Mesothelial cell of epicardium (in vitro differentiated cells): ENCODE data around the gene CDC42EP3. TPM values are rescaled to one million over a fixed set of nuclear protein-coding genes. Genes with fewer than 3 reads are reported as not detected.

Experiments used
- DNase-seq, 2 experiments: peaks; one replicate each; pipeline ENCODE4 v3.0.0; 2021; ENCODE audit warnings: low spot score in 2 of 2; ENCODE audit not compliant: unreplicated experiment in 2 of 2
- H3K27ac Mint-ChIP-seq: 2 replicates; pipeline ENCODE4 v1.8.0; 2021; ENCODE audit warnings: mixed read lengths
- H3K27me3 Mint-ChIP-seq: 2 replicates; pipeline ENCODE4 v1.8.0; 2021; ENCODE audit warnings: low read depth, mixed read lengths
- H3K36me3 Mint-ChIP-seq: 2 replicates; pipeline ENCODE4 v1.8.0; 2021; ENCODE audit warnings: mixed read lengths
- H3K4me1 Mint-ChIP-seq: 2 replicates; pipeline ENCODE4 v1.8.0; 2021; ENCODE audit warnings: mixed read lengths
- H3K4me3 Mint-ChIP-seq: 2 replicates; pipeline ENCODE4 v1.8.0; 2021; ENCODE audit warnings: mild to moderate bottlenecking, moderate library complexity, mixed read lengths
- H3K9me3 Mint-ChIP-seq: 2 replicates; pipeline ENCODE4 v1.8.0; 2021; ENCODE audit warnings: mixed read lengths
- CTCF ChIP-seq: fragments of 200-600 bp; sonication (generic); IDR thresholded peaks from one replicate; pipeline ENCODE4 v1.5.0; 2021; ENCODE audit warnings: antibody characterized with exemption; ENCODE audit not compliant: unreplicated experiment
- total RNA-seq: library from RNA; stranded (reverse); gene quantifications from 3 replicates; pipeline ENCODE4 v1.2.1, GENCODE V29; 2021

The CDC42EP3 gene
- total RNA-seq, 1 donor from 2014 or later: 48.7 TPM

GRCh38 chr2:37639631-37640030 is 31.8 kb downstream of the CDC42EP3 start:
- peaks cover 36% of the 10 kb centered on the region for H3K4me1 Mint-ChIP-seq
- no peak for DNase-seq
- peaks cover 21% of the 10 kb centered on the region for H3K36me3 Mint-ChIP-seq

GRCh38 chr2:37638973-37639372 is 32.5 kb downstream of the CDC42EP3 start:
- H3K9me3 Mint-ChIP-seq: no peaks in the 10 kb centered on the region
- no peak overlapping the region for H3K4me3 Mint-ChIP-seq
- peaks cover 14% of the 10 kb centered on the region for H3K36me3 Mint-ChIP-seq
- H3K27ac Mint-ChIP-seq: no peak overlapping the region
- DNase-seq: no peak
- peaks cover 36% of the 10 kb centered on the region for H3K4me1 Mint-ChIP-seq
- no peak for TF ChIP-seq CTCF
- peaks cover 6% of the 10 kb centered on the region for H3K27me3 Mint-ChIP-seq

More at GRCh38 chr2:37639631-37640030, 31.8 kb downstream of the CDC42EP3 start:
- H3K27me3 Mint-ChIP-seq: peaks cover 4% of the 10 kb centered on the region
- no peaks in the 10 kb centered on the region for H3K9me3 Mint-ChIP-seq
- H3K4me3 Mint-ChIP-seq: no peak overlapping the region
- TF ChIP-seq CTCF: no peak
- no peak overlapping the region for H3K27ac Mint-ChIP-seq

- H3K4me1 Mint-ChIP-seq: peaks cover 29% of the 10 kb centered on the region
- peaks cover 6% of the 10 kb centered on the region for H3K36me3 Mint-ChIP-seq
- no peaks in the 10 kb centered on the region for H3K9me3 Mint-ChIP-seq
- no peak overlapping the region for H3K4me3 Mint-ChIP-seq
- no peak for TF ChIP-seq CTCF
- H3K27me3 Mint-ChIP-seq: peaks cover 6% of the 10 kb centered on the region
- DNase-seq: no peak
- H3K27ac Mint-ChIP-seq: no peak overlapping the region
Observed at GRCh38 chr2:37637985-37638384, 33.5 kb downstream of the CDC42EP3 start.

- DNase-seq: no peak
- H3K36me3 Mint-ChIP-seq: peaks cover 4% of the 10 kb centered on the region
- peaks cover 25% of the 10 kb centered on the region for H3K4me1 Mint-ChIP-seq
- no peak overlapping the region for H3K27ac Mint-ChIP-seq
- H3K27me3 Mint-ChIP-seq: peaks cover 6% of the 10 kb centered on the region
- TF ChIP-seq CTCF: no peak
- H3K9me3 Mint-ChIP-seq: no peaks in the 10 kb centered on the region
- no peak overlapping the region for H3K4me3 Mint-ChIP-seq
Observed at GRCh38 chr2:37637190-37637860, 34.1 kb downstream of the CDC42EP3 start.

GRCh38 chr2:37636381-37637066 is 34.9 kb downstream of the CDC42EP3 start:
- Mint-ChIP-seq H3K36me3 (peaks cover 4% of the 10 kb centered on the region), H3K9me3 (no peaks in the 10 kb centered on the region), H3K4me1 (peaks cover 18% of the 10 kb centered on the region), H3K27ac (no peak overlapping the region), H3K27me3 (peaks cover 6% of the 10 kb centered on the region), H3K4me3 (no peak overlapping the region)
- DNase-seq: no peak
- TF ChIP-seq CTCF: no peak
